ENCODE data around the gene ACTA2. TPM values are rescaled to one million over a fixed set of nuclear protein-coding genes. Genes with fewer than 3 reads are reported as not detected.

Gene ACTA2
- total RNA-seq, 4 donors from 2014 or later, result 83.5 to 342 (median 142) TPM

GRCh38 chr10:88915781-88916180 is 36.8 kb downstream of the ACTA2 start:
- H3K9me3 ChIP-seq, result no peaks in the 10 kb centered on the region
- DNase-seq, result no peak
- TF ChIP-seq CTCF (IDR thresholded peaks at IDR 0.05) (no peak), POLR2A (IDR thresholded peaks at IDR 0.05) (no peak)
- no peak overlapping the region for H3K4me3 ChIP-seq
- no peaks in the 10 kb centered on the region for H3K4me1 ChIP-seq
- peaks cover 0 to 7% (median 0%) of the 10 kb centered on the region in 3 donors for H3K36me3 ChIP-seq
- H3K27ac ChIP-seq, result no peak overlapping the region
- H3K27me3 ChIP-seq, result no peaks in the 10 kb centered on the region

GRCh38 chr10:88913788-88914187 is 38.8 kb downstream of the ACTA2 start:
- Histone ChIP-seq H3K27ac (no peak overlapping the region), H3K9me3 (no peaks in the 10 kb centered on the region), H3K27me3 (no peaks in the 10 kb centered on the region), H3K36me3 (peaks cover 0 to 10% (median 0%) of the 10 kb centered on the region in 3 donors), H3K4me3 (no peak overlapping the region), H3K4me1 (no peaks in the 10 kb centered on the region)
- DNase-seq, result no peak
- no peak for TF ChIP-seq POLR2A (IDR thresholded peaks at IDR 0.05)
- TF ChIP-seq CTCF (IDR thresholded peaks at IDR 0.05), result no peak

GRCh38 chr10:88913127-88913526 is 39.4 kb downstream of the ACTA2 start:
- no peaks in the 10 kb centered on the region for H3K9me3 ChIP-seq
- TF ChIP-seq CTCF (IDR thresholded peaks at IDR 0.05), result no peak
- no peak for TF ChIP-seq POLR2A (IDR thresholded peaks at IDR 0.05)
- H3K4me1 ChIP-seq, result no peaks in the 10 kb centered on the region
- peaks cover 0 to 7% (median 0%) of the 10 kb centered on the region in 3 donors for H3K36me3 ChIP-seq
- H3K27ac ChIP-seq, result peak overlapping the region in 2 of 4 donors; percentile 15 to 52
- H3K4me3 ChIP-seq, result no peak overlapping the region
- no peak for DNase-seq
- H3K27me3 ChIP-seq, result no peaks in the 10 kb centered on the region

GRCh38 chr10:88911851-88912250 is 40.7 kb downstream of the ACTA2 start:
- DNase-seq, result no peak
- H3K27ac ChIP-seq, result no peak overlapping the region
- no peak for TF ChIP-seq POLR2A (IDR thresholded peaks at IDR 0.05)
- no peak for TF ChIP-seq CTCF (IDR thresholded peaks at IDR 0.05)

GRCh38 chr10:88911116-88911515 is 41.5 kb downstream of the ACTA2 start:
- peaks cover 0 to 11% (median 0%) of the 10 kb centered on the region in 3 donors for H3K36me3 ChIP-seq
- no peak overlapping the region for H3K4me3 ChIP-seq
- TF ChIP-seq CTCF (IDR thresholded peaks at IDR 0.05), result no peak
- no peak for TF ChIP-seq POLR2A (IDR thresholded peaks at IDR 0.05)
- DNase-seq, result no peak
- no peaks in the 10 kb centered on the region for H3K27me3 ChIP-seq
- H3K4me1 ChIP-seq, result no peaks in the 10 kb centered on the region
- H3K9me3 ChIP-seq, result no peaks in the 10 kb centered on the region
- no peak overlapping the region for H3K27ac ChIP-seq

More at GRCh38 chr10:88911851-88912250, 40.7 kb downstream of the ACTA2 start:
- Histone ChIP-seq H3K27me3 (no peaks in the 10 kb centered on the region), H3K9me3 (no peaks in the 10 kb centered on the region), H3K4me1 (no peaks in the 10 kb centered on the region), H3K4me3 (no peak overlapping the region), H3K36me3 (peaks cover 0 to 4% (median 0%) of the 10 kb centered on the region in 3 donors)

- H3K4me1 ChIP-seq, result peaks cover 0 to under 1% (median 0%) of the 10 kb centered on the region in 4 donors
- H3K27ac ChIP-seq, result no peak overlapping the region
- DNase-seq, result no peak
- TF ChIP-seq POLR2A (IDR thresholded peaks at IDR 0.05) (no peak), CTCF (IDR thresholded peaks at IDR 0.05) (no peak)
- no peaks in the 10 kb centered on the region for H3K27me3 ChIP-seq
- H3K9me3 ChIP-seq, result no peaks in the 10 kb centered on the region
- H3K4me3 ChIP-seq, result no peak overlapping the region
- H3K36me3 ChIP-seq, result peaks cover 0 to 18% (median 0%) of the 10 kb centered on the region in 3 donors
Observed at GRCh38 chr10:88908194-88908593, 44.4 kb downstream of the ACTA2 start.

Data from Peyer's patch (tissue), 4 donors.